GM19372 (cell line): ENCODE data around the gene CD79B.
"Not testable (repeated sequence)": the region's sequence is repeated elsewhere in the genome, so short reads cannot be mapped to it uniquely, and the experiment has no call there.

Experiments used
- ATAC-seq: cut with Tn5 transposase; IDR thresholded peaks from one replicate; pipeline ENCODE4 v1.9.1; 2021; ENCODE audit warnings: mild to moderate bottlenecking, low read depth, moderate library complexity; ENCODE audit not compliant: unreplicated experiment

The CD79B gene

GRCh38 chr17:63882626-63883126 is 49.5 kb downstream of the CD79B start:
- not testable (repeated sequence) for ATAC-seq

- ATAC-seq = no peak
These were observed 50.1 kb downstream of the CD79B start, which contains the start of gene GH2 for GRCh38 chr17:63881935-63882601. Gene GH2 (minus strand): TSS chr17:63881944. CDS start chr17:63881801, 143 bp downstream.

- ATAC-seq = not testable (repeated sequence)
These were observed 50.8 kb downstream of the CD79B start for GRCh38 chr17:63881337-63881736.

- ATAC-seq = no peak
These were observed 51.4 kb downstream of the CD79B start for GRCh38 chr17:63880706-63881105.
